IMR-90 (cell line): ENCODE data around the gene SLC8A1.

Source experiments
- CEBPB ChIP-seq: IDR thresholded peaks from 2 replicates; pipeline ENCODE4 v1.6.1; 2012; ENCODE audit warnings: low read depth, low read length, improper control_type of control experiment
- CHD1 ChIP-seq: IDR thresholded peaks from 2 replicates; pipeline ENCODE4 v1.6.1; 2012; ENCODE audit warnings: low read depth, low read length, improper control_type of control experiment
- MXI1 ChIP-seq: IDR thresholded peaks from 2 replicates; pipeline ENCODE4 v1.6.1; 2012; ENCODE audit warnings: low read depth, mild to moderate bottlenecking, low read length, moderate library complexity, borderline replicate concordance
- POLR2A ChIP-seq: IDR thresholded peaks from 2 replicates; pipeline ENCODE4 v1.6.1; 2012; ENCODE audit warnings: mild to moderate bottlenecking, low read depth, low read length
- RAD21 ChIP-seq: IDR thresholded peaks from 2 replicates; pipeline ENCODE4 v1.6.1; 2012; ENCODE audit warnings: low read length, improper control_type of control experiment
- RCOR1 ChIP-seq: IDR thresholded peaks from 2 replicates; pipeline ENCODE4 v1.6.1; 2012; ENCODE audit warnings: mild to moderate bottlenecking, low read length, improper control_type of control experiment; ENCODE audit not compliant: insufficient replicate concordance
- RFX5 ChIP-seq: IDR thresholded peaks from 2 replicates; pipeline ENCODE4 v1.8.0; 2012; ENCODE audit warnings: low read depth, mild to moderate bottlenecking, low read length, moderate library complexity
- SMC3 ChIP-seq: fragments of 150-350 bp; IDR thresholded peaks from 2 replicates; pipeline ENCODE4 v1.6.1; 2016; ENCODE audit warnings: low read depth, mild to moderate bottlenecking, antibody characterized with exemption, low read length, moderate library complexity
- TF ChIP-seq, protein P1 (sequence below): conservative IDR thresholded peaks from 2 replicates; pipeline ENCODE4 v1.5.1; 2012; ENCODE audit warnings: mild to moderate bottlenecking, low read depth, low read length, improper control_type of control experiment
- TF ChIP-seq, protein P2 (sequence below): fragments of 150-350 bp; IDR thresholded peaks from 2 replicates; pipeline ENCODE4 v1.6.1; 2017; ENCODE audit warnings: mild to moderate bottlenecking, antibody characterized with exemption, low read length, low read depth
- TF ChIP-seq, protein P3 (sequence below): fragments of 150-350 bp; IDR thresholded peaks from 2 replicates; pipeline ENCODE4 v1.6.1; 2016; ENCODE audit warnings: low read depth, mild to moderate bottlenecking, low read length, moderate library complexity, borderline replicate concordance

DNA sequence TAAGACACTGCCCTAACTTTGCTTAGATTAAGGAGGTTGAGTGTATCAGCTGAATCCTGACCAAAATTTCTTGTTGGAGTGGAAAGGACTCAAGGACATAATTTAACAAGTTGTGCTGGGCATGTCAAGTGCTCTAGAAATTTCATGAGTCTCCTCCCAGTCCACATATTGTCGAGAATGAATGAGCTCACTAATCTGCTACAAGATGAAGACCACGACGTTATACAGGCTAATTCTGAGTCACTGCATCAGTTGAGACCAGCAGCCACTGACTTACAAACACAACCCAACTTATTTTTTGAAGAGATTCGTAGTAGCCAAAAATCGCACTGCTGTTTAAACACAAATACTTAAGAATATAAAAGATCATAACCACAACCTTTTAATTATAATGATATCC lies 28.7 kb upstream of the SLC8A1 start:
- TF ChIP-seq, protein P1, sequence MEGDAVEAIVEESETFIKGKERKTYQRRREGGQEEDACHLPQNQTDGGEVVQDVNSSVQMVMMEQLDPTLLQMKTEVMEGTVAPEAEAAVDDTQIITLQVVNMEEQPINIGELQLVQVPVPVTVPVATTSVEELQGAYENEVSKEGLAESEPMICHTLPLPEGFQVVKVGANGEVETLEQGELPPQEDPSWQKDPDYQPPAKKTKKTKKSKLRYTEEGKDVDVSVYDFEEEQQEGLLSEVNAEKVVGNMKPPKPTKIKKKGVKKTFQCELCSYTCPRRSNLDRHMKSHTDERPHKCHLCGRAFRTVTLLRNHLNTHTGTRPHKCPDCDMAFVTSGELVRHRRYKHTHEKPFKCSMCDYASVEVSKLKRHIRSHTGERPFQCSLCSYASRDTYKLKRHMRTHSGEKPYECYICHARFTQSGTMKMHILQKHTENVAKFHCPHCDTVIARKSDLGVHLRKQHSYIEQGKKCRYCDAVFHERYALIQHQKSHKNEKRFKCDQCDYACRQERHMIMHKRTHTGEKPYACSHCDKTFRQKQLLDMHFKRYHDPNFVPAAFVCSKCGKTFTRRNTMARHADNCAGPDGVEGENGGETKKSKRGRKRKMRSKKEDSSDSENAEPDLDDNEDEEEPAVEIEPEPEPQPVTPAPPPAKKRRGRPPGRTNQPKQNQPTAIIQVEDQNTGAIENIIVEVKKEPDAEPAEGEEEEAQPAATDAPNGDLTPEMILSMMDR, result no peak
- no peak for TF ChIP-seq POLR2A
- TF ChIP-seq, protein P2, sequence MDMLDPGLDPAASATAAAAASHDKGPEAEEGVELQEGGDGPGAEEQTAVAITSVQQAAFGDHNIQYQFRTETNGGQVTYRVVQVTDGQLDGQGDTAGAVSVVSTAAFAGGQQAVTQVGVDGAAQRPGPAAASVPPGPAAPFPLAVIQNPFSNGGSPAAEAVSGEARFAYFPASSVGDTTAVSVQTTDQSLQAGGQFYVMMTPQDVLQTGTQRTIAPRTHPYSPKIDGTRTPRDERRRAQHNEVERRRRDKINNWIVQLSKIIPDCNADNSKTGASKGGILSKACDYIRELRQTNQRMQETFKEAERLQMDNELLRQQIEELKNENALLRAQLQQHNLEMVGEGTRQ, result no peak
- TF ChIP-seq, protein P3, sequence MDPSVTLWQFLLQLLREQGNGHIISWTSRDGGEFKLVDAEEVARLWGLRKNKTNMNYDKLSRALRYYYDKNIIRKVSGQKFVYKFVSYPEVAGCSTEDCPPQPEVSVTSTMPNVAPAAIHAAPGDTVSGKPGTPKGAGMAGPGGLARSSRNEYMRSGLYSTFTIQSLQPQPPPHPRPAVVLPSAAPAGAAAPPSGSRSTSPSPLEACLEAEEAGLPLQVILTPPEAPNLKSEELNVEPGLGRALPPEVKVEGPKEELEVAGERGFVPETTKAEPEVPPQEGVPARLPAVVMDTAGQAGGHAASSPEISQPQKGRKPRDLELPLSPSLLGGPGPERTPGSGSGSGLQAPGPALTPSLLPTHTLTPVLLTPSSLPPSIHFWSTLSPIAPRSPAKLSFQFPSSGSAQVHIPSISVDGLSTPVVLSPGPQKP, result no peak
- TF ChIP-seq RFX5, result no peak
- TF ChIP-seq CEBPB, result no peak
- no peak for TF ChIP-seq SMC3
- no peak for TF ChIP-seq RAD21
- TF ChIP-seq CHD1, result no peak
- no peak for TF ChIP-seq MXI1
- TF ChIP-seq RCOR1, result no peak
